ENCODE data around the gene TSPEAR. TPM values are rescaled to one million over a fixed set of nuclear protein-coding genes. Genes with fewer than 3 reads are reported as not detected.

The TSPEAR gene
- total and polyA plus RNA-seq, 2 of the 13 experiments (the other 11 are each of a cell fraction or from before 2014, with no cell fraction given), result 0.07 to 0.32 TPM

- TF ChIP-seq DRAP1 (CRISPR knock-in tag; IDR thresholded peaks at IDR 0.05), result peak; percentile 71
- 0 out of 2 replicates have a peak, but pooled peaks have one; percentile 29 for TF ChIP-seq ZNF589 (CRISPR knock-in tag; conservative IDR thresholded peaks at IDR 0.05)
- TF ChIP-seq CEBPZ (IDR thresholded peaks at IDR 0.05; ENCODE audit: low read length), result no peak
- TF ChIP-seq ZGPAT (CRISPR knock-in tag; IDR thresholded peaks at IDR 0.05), result peak; percentile 28; the same call in 1 of the 2 replicates
- TF ChIP-seq ARNT2 (CRISPR knock-in tag; IDR thresholded peaks at IDR 0.05; ENCODE audit: low read depth), result peak; percentile 65; the same call in 1 of the 2 replicates
- no peak for TF ChIP-seq PAX8 (CRISPR knock-in tag; IDR thresholded peaks at IDR 0.05; ENCODE audit: borderline replicate concordance)
- no peak for TF ChIP-seq IRX3 (CRISPR knock-in tag; IDR thresholded peaks at IDR 0.05; ENCODE audit: borderline replicate concordance, low read depth)
- peak; percentile 54; the same call in 1 of the 2 replicates for TF ChIP-seq ZKSCAN8 (CRISPR knock-in tag; IDR thresholded peaks at IDR 0.05; ENCODE audit: borderline replicate concordance)
- peak; percentile 71 for TF ChIP-seq CREM (IDR thresholded peaks at IDR 0.05)
- no peak for TF ChIP-seq CREM (CRISPR knock-in tag; IDR thresholded peaks at IDR 0.05)
- TF ChIP-seq RFX5 (IDR thresholded peaks at IDR 0.05; ENCODE audit: low read depth, low read length), result no peak
- TF ChIP-seq IKZF4 (CRISPR knock-in tag; IDR thresholded peaks at IDR 0.05; ENCODE audit: borderline replicate concordance, low read depth, not compliant biosample characterization), result peak; percentile 5
- TF ChIP-seq FOXP4 (CRISPR knock-in tag; IDR thresholded peaks at IDR 0.05), result peak; percentile 62; the same call in 1 of the 2 replicates
- no peak for TF ChIP-seq MED8 (CRISPR knock-in tag; IDR thresholded peaks at IDR 0.05; ENCODE audit: insufficient replicate concordance)
- no peak for TF ChIP-seq RELA (CRISPR knock-in tag; IDR thresholded peaks at IDR 0.05)
- peak; percentile 47 for TF ChIP-seq THAP11 (CRISPR knock-in tag; IDR thresholded peaks at IDR 0.05)
- peak; percentile 87 for TF ChIP-seq SOX5 (CRISPR knock-in tag; IDR thresholded peaks at IDR 0.05; ENCODE audit: borderline replicate concordance)
- TF ChIP-seq HOXA3 (CRISPR knock-in tag; IDR thresholded peaks at IDR 0.05), result peak; percentile 76
- TF ChIP-seq ZNF513 (CRISPR knock-in tag; conservative IDR thresholded peaks at IDR 0.05), result no peak
- peak; percentile 72; the same call in 1 of the 2 replicates for TF ChIP-seq RNF2 (conservative IDR thresholded peaks at IDR 0.05; ENCODE audit: low read depth)
- peak; percentile 55 for TF ChIP-seq SKI (IDR thresholded peaks at IDR 0.05; ENCODE audit: partially characterized antibody)
These were observed 205.6 kb downstream of the TSPEAR start (continued) for GRCh38 chr21:44505673-44506278.
